A204.1 (cell line): Measurements from ENCODE around the gene WDFY3.

Experiments used
- FAIRE-seq: peaks from 2 replicates; lab custom pipeline; 2012; peaks lifted over from hg19 to GRCh38; lab: Jason Lieb, UNC

WDFY3 gene

GRCh38 chr4:84905646-84906045 is 60.8 kb downstream of the WDFY3 start:
- no peak for FAIRE-seq

- no peak for FAIRE-seq
Observed at GRCh38 chr4:84901740-84902281, 64.7 kb downstream of the WDFY3 start.

GRCh38 chr4:84901173-84901572 is 65.3 kb downstream of the WDFY3 start:
- no peak for FAIRE-seq

- FAIRE-seq: no peak
Observed at GRCh38 chr4:84899616-84900015, 66.9 kb downstream of the WDFY3 start.

GRCh38 chr4:84897516-84897915 is 69.0 kb downstream of the WDFY3 start:
- no peak for FAIRE-seq

GRCh38 chr4:84895283-84895682 is 71.2 kb downstream of the WDFY3 start:
- no peak for FAIRE-seq

- FAIRE-seq: no peak
Observed at GRCh38 chr4:84894621-84895020, 71.9 kb downstream of the WDFY3 start.

- FAIRE-seq: no peak
Observed at GRCh38 chr4:84892950-84893349, 73.5 kb downstream of the WDFY3 start.

GRCh38 chr4:84887824-84888223 is 78.7 kb downstream of the WDFY3 start:
- no peak for FAIRE-seq

- FAIRE-seq: no peak
Observed at GRCh38 chr4:84879651-84880200, 86.8 kb downstream of the WDFY3 start.

GRCh38 chr4:84878546-84878945 is 87.9 kb downstream of the WDFY3 start:
- no peak for FAIRE-seq

- FAIRE-seq: no peak
Observed at GRCh38 chr4:84878090-84878489, 88.4 kb downstream of the WDFY3 start.

- no peak for FAIRE-seq
Observed at GRCh38 chr4:84877051-84877833, 89.2 kb downstream of the WDFY3 start.

- no peak for FAIRE-seq
Observed at GRCh38 chr4:84875636-84876371, 90.7 kb downstream of the WDFY3 start.

GRCh38 chr4:84874619-84875018 is 91.9 kb downstream of the WDFY3 start:
- no peak for FAIRE-seq

GRCh38 chr4:84870398-84871163 is 95.9 kb downstream of the WDFY3 start:
- no peak for FAIRE-seq

GRCh38 chr4:84866295-84866694 is 100.2 kb downstream of the WDFY3 start:
- FAIRE-seq: no peak

GRCh38 chr4:84865600-84865999 is 100.9 kb downstream of the WDFY3 start:
- FAIRE-seq: no peak

GRCh38 chr4:84862064-84862463 is 104.4 kb downstream of the WDFY3 start:
- no peak for FAIRE-seq

GRCh38 chr4:84857296-84857695 is 109.2 kb downstream of the WDFY3 start:
- FAIRE-seq: no peak

GRCh38 chr4:84856468-84857049 is 109.9 kb downstream of the WDFY3 start:
- no peak for FAIRE-seq

GRCh38 chr4:84855774-84856173 is 110.7 kb downstream of the WDFY3 start:
- FAIRE-seq: no peak
